GM18519 (cell line): Measurements from ENCODE around the gene CHN1.

Experiments used
- ATAC-seq: cut with Tn5 transposase; IDR thresholded peaks from one replicate; pipeline ENCODE4 v1.9.1; 2021; ENCODE audit warnings: mild to moderate bottlenecking, moderate library complexity; ENCODE audit not compliant: unreplicated experiment, low FRiP score

The CHN1 gene

GRCh38 chr2:174929786-174930185, 75.4 kb downstream of the CHN1 start:
- ATAC-seq = no peak

DNA sequence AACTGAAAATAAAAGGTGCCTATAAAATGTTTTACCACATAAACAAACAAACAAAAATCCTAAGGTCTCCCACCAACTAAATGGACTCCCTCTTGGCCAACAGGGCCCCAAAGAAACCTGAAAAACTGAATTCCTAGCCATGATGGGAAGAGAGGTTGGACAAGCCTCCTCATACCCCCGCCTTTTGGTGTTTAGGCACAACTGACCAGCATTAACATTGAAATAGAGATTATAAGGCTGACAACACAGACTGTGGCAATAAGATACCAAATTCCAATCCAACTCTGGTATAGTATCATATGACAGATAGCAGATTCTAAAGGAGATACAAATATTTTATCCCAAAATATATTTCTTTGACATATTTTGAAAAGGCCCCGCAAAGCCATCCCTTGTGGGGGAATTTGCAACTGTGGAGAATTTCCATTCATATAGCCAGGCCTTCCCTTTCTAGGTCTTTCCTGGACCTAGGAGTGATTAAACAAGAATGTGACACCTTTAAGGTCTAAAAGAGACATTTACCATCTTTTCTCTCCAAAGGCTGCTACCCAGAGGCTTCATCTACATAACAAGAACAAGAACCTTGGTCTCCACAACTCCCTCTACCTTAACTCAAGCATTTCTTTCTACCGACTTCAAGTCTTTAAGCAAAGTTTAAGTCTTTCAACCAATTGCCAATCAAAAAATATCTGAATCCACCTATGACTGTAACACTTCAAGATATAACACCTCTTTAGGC, 80.0 kb downstream of the CHN1 start:
- ATAC-seq = no peak

DNA sequence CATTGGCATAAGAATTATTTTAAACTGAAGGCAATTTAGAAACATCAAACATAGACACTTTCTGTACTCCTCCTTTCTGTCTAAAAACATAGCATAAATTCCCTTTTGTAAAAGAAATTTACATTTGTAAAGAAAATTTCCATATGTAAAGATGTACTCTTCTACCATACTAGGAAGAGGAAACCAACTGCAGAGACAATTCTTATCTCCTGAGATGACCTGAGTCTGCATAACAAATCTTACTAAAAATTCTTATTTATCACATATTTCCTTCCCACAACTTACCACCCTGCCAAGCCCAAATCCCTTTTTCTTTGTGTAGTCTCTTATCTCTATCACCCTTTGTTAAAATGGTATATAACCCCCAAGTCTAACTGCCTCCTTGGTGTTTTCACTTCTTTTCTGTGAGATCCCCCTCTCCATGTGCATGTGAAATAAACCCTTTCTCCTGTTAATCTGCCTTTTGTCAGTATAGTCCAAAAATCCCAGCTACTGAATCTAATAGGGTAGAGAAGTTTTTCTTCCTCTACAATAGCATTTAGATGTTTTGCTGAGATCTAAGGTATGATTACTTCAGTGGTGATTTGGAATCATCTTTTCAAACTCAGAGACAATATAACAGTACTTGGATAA, 81.0 kb downstream of the CHN1 start:
- no peak for ATAC-seq

DNA sequence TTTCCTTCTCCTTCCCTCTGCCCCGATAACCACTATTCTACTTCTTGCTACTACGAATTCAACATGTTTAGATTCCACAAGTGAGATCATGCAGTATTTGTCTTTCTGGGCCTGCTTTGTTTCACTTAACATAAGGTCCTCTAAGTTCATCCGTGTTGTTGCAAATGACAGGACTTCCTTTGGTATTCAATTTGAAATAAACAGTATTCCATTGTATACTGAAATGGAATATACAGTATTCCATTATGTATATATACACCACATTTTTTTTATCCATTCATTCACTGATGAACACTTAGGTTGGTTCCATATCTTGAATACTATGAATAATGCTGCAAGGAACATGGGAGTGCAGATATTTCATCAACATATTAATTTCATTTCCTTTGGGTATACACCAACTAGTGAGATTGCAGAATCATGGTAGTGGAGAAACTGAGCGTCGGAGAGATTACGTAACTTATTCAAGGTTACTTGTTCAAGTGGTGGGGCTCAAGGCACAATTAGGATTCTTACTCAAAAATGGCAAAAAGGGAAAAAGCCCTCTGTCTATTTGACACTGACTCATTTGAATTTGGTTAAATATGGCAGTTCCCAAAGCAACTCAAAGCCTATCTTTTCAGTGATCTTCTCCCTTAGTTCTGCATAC, 85.1 kb downstream of the CHN1 start:
- no peak for ATAC-seq

DNA sequence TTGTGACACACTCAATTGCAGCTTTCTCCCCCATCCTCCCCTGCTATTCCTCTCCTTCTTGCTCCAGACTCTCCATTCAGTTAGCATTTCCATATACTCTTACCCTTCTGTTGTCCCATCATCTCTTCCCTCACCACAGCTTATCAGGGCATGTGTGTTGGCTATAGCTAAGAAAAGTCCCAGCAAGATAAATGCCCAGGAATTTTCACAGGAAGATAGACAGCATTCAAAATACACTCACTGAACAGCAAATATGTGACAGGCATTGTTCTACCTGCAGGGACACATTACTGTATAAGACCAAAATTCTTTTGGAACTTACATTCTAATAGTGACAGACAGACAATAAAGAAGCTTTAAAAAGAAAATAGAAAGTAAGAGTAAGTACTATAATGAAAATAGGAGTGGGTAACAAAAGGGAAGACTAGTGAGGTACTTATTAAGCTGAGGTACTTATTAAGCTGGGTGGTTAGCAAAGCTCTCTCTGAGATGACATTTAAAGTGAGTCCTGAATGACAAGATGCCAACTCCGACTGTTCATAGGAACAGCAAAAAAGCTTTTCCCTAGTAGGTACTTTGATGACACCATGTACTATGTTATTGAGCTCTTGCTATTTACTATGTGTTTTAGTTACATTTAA, 86.2 kb downstream of the CHN1 start:
- ATAC-seq = no peak

- no peak for ATAC-seq
Observed at GRCh38 chr2:174916270-174916930, 88.8 kb downstream of the CHN1 start.

DNA sequence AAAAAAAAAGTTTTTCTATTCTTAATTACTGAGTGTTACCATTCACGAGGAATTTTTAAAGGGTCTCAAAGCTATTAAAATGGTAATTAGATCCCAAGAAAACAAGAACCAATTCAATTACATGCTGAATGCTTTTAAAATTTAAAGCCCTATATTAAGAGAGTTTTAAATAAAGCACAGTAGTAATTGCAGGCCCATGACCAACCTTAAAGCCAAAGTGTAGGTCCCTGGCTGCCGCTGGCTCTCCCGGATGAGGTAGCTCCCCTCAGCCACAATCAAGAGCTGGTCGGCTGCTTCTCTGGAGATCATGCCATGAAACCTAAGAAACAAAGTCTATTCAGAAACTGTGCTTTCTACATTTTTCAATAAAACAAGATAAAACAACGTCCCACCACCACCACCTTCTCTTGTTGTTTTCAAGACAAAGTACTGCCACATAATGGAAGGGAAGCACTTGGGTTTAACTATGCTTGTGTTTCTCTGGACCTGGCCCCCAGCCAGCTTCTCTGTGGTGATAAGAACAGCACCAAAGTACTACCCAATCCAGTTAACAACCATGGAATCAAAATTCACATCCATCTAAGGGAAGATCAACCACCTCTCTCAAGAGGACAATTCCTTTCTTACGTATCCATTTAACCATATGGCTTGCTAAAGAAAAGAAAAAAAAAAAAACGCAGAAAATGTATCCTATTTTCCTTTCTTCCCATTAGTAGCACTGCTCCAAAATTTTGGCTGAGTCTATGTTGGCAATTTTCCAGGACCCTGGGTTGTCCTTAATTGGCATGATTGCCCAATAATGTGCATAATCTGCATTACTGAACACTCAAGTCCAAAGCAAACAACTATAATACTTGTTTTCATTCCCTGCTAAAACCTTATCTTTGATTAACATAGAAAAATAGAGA, 90.1 kb downstream of the CHN1 start:
- ATAC-seq = no peak

- no peak for ATAC-seq
Observed at GRCh38 chr2:174908284-174908683, 96.9 kb downstream of the CHN1 start.

DNA sequence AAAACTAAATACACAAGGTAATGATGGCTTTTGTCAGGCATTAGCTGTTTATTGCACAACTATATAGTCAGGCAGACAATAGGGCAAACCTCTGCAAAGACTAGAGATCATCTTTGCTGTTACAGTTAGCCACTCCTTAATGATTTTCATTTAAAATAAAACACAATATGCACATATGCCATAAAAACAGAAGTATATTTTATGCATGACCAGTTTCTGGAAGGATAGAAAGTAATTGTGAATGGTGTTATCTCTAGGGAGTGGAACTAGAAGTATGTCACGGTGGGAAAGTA, 102.0 kb downstream of the CHN1 start:
- ATAC-seq = no peak

DNA sequence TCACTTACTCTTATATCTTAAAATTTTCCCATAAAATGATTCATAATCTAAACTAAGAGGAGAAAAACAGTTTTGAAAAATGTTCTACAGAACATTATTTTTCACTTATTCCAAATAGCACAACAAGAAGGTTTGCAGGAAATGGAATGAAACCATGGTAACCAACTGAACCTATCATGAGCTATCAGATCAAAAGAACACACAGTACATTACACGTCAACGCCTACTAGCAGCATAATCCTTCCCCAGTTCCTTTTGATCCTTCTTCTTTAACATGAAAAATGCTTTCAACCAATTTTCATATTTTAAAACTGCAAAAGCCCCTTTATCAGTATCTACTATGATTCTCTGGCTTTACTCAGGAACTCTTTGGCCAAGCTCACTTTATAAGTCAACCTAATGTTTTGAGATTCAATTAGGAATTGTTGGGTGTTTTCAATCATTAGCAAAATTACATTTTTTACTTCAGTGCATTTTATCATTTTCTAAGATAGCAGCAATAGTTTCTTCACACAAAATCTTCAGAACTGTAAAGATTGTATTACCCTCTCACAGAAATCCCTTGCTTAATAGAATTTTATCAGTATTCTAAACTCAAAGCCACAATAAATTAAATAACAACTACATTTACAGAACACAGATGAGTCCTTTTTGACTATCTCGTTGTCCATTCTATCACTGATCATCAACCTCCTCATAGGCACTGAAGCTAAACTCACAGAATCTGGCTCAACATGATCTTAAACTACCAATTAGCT, 102.5 kb downstream of the CHN1 start:
- no peak for ATAC-seq

DNA sequence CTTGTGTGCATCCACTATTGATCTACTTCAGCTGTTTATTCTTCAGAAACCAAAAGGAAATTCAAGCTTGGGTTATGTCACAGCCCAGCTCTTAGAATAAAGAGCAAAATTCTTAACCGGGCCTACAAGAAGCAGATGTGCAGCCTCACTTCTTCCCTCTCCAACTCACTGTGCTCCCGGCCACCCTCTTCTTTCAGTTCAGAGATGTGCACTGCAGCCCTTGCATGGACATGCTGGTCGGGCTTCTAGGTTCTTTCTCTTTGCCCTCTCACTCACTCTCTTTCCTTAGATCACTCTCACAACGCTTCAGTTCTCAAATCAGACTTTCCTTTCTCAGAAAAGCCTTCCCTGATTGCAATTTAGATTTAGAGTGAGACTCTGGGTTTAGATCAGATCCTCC, 104.1 kb downstream of the CHN1 start:
- no peak for ATAC-seq

DNA sequence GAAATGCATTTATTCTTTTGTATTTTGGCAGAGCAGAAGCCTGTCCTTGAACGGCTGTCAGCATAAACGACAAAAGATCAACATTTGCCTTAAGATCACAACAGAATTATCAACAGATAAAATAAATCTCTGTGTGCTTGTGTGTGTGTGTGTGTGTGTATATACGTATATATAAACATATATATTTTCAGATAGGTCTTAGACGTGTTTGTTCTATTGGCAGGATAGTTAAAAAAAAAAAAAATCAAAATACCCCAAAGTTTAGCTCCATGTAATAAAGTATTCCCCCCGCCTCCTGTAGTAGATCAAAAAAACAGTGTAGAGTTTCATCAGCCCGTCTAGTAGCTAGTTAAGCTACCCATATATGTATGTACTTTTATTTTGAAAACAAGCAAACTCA, 107.9 kb downstream of the CHN1 start:
- no peak for ATAC-seq

- ATAC-seq = no peak
Observed at GRCh38 chr2:174893018-174893417, 112.2 kb downstream of the CHN1 start.

GRCh38 chr2:174892546-174892945, 112.6 kb downstream of the CHN1 start:
- no peak for ATAC-seq

GRCh38 chr2:174888646-174889271, 116.4 kb downstream of the CHN1 start:
- ATAC-seq = no peak

GRCh38 chr2:174888146-174888545, 117.0 kb downstream of the CHN1 start:
- ATAC-seq = no peak

GRCh38 chr2:174882416-174882815, 122.8 kb downstream of the CHN1 start:
- ATAC-seq = no peak

GRCh38 chr2:174881678-174882077, 123.5 kb downstream of the CHN1 start:
- ATAC-seq = no peak
